ENCODE measurements around the gene SGIP1.

Gene SGIP1

GRCh38 chr1:66676613-66677298 is 142.8 kb downstream of the SGIP1 start:
- no peak for DNase-seq (ENCODE audit: low read depth in 2 of 3, low spot score in 2 of 3)

GRCh38 chr1:66678146-66678545 is 144.2 kb downstream of the SGIP1 start:
- no peak for DNase-seq (ENCODE audit: low read depth in 2 of 3, low spot score in 2 of 3)

- no peak for DNase-seq (ENCODE audit: low read depth in 2 of 3, low spot score in 2 of 3)
Observed at GRCh38 chr1:66679140-66679539, 145.2 kb downstream of the SGIP1 start.

GRCh38 chr1:66681686-66682085 is 147.7 kb downstream of the SGIP1 start:
- no peak for DNase-seq (ENCODE audit: low read depth in 2 of 3, low spot score in 2 of 3)

- DNase-seq (ENCODE audit: low read depth in 2 of 3, low spot score in 2 of 3): no peak
Observed at GRCh38 chr1:66682106-66682505, 148.2 kb downstream of the SGIP1 start.

GRCh38 chr1:66684353-66684752 is 150.4 kb downstream of the SGIP1 start:
- no peak for DNase-seq (ENCODE audit: low read depth in 2 of 3, low spot score in 2 of 3)

GRCh38 chr1:66685265-66685664 is 151.3 kb downstream of the SGIP1 start:
- DNase-seq (ENCODE audit: low read depth in 2 of 3, low spot score in 2 of 3): no peak

GRCh38 chr1:66685670-66686069 is 151.7 kb downstream of the SGIP1 start:
- DNase-seq (ENCODE audit: low read depth in 2 of 3, low spot score in 2 of 3): no peak

GRCh38 chr1:66686406-66686805 is 152.5 kb downstream of the SGIP1 start:
- no peak for DNase-seq (ENCODE audit: low read depth in 2 of 3, low spot score in 2 of 3)

GRCh38 chr1:66687358-66687757 is 153.4 kb downstream of the SGIP1 start:
- DNase-seq (ENCODE audit: low read depth in 2 of 3, low spot score in 2 of 3): no peak

- DNase-seq (ENCODE audit: low read depth in 2 of 3, low spot score in 2 of 3): no peak
Observed at GRCh38 chr1:66690666-66691381, 156.9 kb downstream of the SGIP1 start.

GRCh38 chr1:66692681-66693080 is 158.7 kb downstream of the SGIP1 start:
- no peak for DNase-seq (ENCODE audit: low read depth in 2 of 3, low spot score in 2 of 3)

- no peak for DNase-seq (ENCODE audit: low read depth in 2 of 3, low spot score in 2 of 3)
Observed at GRCh38 chr1:66693856-66694255, 159.9 kb downstream of the SGIP1 start.

GRCh38 chr1:66695116-66695515 is 161.2 kb downstream of the SGIP1 start:
- DNase-seq (ENCODE audit: low read depth in 2 of 3, low spot score in 2 of 3): no peak

- DNase-seq (ENCODE audit: low read depth in 2 of 3, low spot score in 2 of 3): no peak
Observed at GRCh38 chr1:66696771-66697170, 162.8 kb downstream of the SGIP1 start.

GRCh38 chr1:66699213-66699612 is 165.3 kb downstream of the SGIP1 start:
- no peak for DNase-seq (ENCODE audit: low read depth in 2 of 3, low spot score in 2 of 3)

- DNase-seq (ENCODE audit: low read depth in 2 of 3, low spot score in 2 of 3): no peak
Observed at GRCh38 chr1:66704177-66704875, 170.4 kb downstream of the SGIP1 start.

- no peak for DNase-seq (ENCODE audit: low read depth in 2 of 3, low spot score in 2 of 3)
Observed at GRCh38 chr1:66705110-66705509, 171.2 kb downstream of the SGIP1 start.

- DNase-seq (ENCODE audit: low read depth in 2 of 3, low spot score in 2 of 3): no peak
Observed at GRCh38 chr1:66711420-66711819, 177.5 kb downstream of the SGIP1 start.

- no peak for DNase-seq (ENCODE audit: low read depth in 2 of 3, low spot score in 2 of 3)
Observed at GRCh38 chr1:66712839-66713238, 178.9 kb downstream of the SGIP1 start.

- no peak for DNase-seq (ENCODE audit: low read depth in 2 of 3, low spot score in 2 of 3)
Observed at GRCh38 chr1:66723985-66724384, 190.0 kb downstream of the SGIP1 start.
